Neutrophil (primary cell): ENCODE results near the gene MYBPC2.

Experiments used
- H3K27ac ChIP-seq: fragments of 200-600 bp; sonication (generic); 2 replicates; pipeline ENCODE4 v1.5.1; 2016; ENCODE audit warnings: mild to moderate bottlenecking, moderate library complexity
- H3K27me3 ChIP-seq: fragments of 200-600 bp; sonication (generic); 2 replicates; pipeline ENCODE4 v1.6.0; 2016; ENCODE audit warnings: mild to moderate bottlenecking
- H3K36me3 ChIP-seq: fragments of 200-600 bp; sonication (generic); 2 replicates; pipeline ENCODE4 v1.5.1; 2017
- H3K4me1 ChIP-seq, 2 experiments: fragments of 200-600 bp in 1 of 2; sonication (generic) in 1 of 2; 1 replicate in 1 of 2; 2 replicates in 1 of 2; pipeline versions ENCODE4 v1.5.1 to v1.6.1; 2013 to 2016; ENCODE audit warnings: low read depth in 1 of 2, low read length in 1 of 2, mild to moderate bottlenecking in 1 of 2, moderate library complexity in 1 of 2; ENCODE audit not compliant: control insufficient read depth in 1 of 2, insufficient read depth in 1 of 2
- H3K4me3 ChIP-seq, 2 experiments: fragments of 200-600 bp in 1 of 2; sonication (generic) in 1 of 2; 1 replicate in 1 of 2; 2 replicates in 1 of 2; pipeline ENCODE4 v1.5.1; 2013 to 2016; ENCODE audit warnings: low read depth in 1 of 2, low read length in 1 of 2, mild to moderate bottlenecking in 1 of 2, moderate library complexity in 1 of 2
- H3K9me3 ChIP-seq: fragments of 200-600 bp; sonication (generic); 2 replicates; pipeline ENCODE4 v1.5.1; 2016
- CTCF ChIP-seq: fragments of 200-600 bp; sonication (generic); IDR thresholded peaks from 2 replicates; pipeline ENCODE4 v1.5.1; 2016; ENCODE audit warnings: antibody characterized with exemption

The MYBPC2 gene

DNA sequence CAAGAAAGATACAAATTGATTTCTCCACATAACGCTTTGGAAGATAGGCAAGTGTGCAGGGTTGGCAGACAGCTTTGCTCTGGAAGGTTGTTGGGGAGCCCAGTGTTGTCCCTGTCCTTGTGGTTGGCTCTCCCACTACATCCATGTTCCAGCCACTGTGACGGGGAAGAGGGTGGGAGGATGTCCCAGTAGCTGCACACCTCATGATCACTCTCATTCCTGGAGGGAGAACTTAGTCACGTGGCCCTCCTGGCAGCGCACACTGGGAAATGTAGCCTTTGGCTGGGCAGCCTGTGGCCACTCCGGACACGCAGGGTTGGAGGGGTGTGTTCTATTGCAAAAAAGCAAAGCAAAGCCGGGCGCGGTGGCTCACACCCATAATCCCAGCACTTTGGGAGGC is 38.7 kb upstream of the MYBPC2 start:
- Histone ChIP-seq H3K27ac (no peak overlapping the region), H3K9me3 (no peaks in the 10 kb centered on the region), H3K4me3 (no peak overlapping the region), H3K4me1 (no peaks in the 10 kb centered on the region), H3K36me3 (no peaks in the 10 kb centered on the region), H3K27me3 (no peaks in the 10 kb centered on the region)
- TF ChIP-seq CTCF = no peak

- no peak overlapping the region for H3K27ac ChIP-seq
These were observed 33.9 kb upstream of the MYBPC2 start for GRCh38 chr19:50398675-50399367.

GRCh38 chr19:50399368-50399745 is 33.3 kb upstream of the MYBPC2 start:
- no peaks in the 10 kb centered on the region for H3K9me3 ChIP-seq
- H3K27ac ChIP-seq = no peak overlapping the region
- peaks cover 23% of the 10 kb centered on the region for H3K36me3 ChIP-seq

More at GRCh38 chr19:50398675-50399367, 33.9 kb upstream of the MYBPC2 start:
- Histone ChIP-seq H3K4me3 (no peak overlapping the region), H3K4me1 (no peaks in the 10 kb centered on the region), H3K27me3 (no peaks in the 10 kb centered on the region), H3K36me3 (peaks cover 21% of the 10 kb centered on the region), H3K9me3 (no peaks in the 10 kb centered on the region)
- TF ChIP-seq CTCF = no peak

DNA sequence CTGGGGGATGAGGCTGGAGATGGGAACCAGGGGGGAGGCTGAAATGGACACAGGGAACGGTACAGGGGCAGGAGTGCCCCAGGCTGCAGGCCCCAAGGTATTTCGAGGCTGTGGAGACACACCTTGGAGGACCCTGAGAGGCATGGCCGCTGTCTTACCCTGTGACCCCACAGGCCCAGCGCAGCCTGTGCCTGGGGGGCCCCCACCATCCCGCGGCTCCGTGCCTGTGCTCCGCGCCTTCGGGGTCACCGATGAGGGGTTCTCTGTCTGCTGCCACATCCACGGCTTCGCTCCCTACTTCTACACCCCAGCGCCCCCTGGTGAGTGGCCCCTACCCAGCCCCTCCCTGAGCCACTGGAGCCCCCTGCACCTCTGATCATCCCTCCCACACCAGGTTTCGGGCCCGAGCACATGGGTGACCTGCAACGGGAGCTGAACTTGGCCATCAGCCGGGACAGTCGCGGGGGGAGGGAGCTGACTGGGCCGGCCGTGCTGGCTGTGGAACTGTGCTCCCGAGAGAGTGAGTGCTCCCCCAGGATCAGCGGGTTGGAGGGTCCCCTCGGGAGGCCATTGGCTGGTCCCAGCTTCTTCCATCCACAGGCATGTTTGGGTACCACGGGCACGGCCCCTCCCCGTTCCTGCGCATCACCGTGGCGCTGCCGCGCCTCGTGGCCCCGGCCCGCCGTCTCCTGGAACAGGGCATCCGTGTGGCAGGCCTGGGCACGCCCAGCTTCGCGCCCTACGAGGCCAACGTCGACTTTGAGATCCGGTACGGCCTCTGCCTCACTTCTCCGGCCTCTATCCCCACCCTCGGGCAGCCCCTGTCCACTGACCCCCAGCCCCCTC is 30.9 kb upstream of the MYBPC2 start:
- no peaks in the 10 kb centered on the region for H3K27me3 ChIP-seq
- H3K4me1 ChIP-seq = no peaks in the 10 kb centered on the region
- H3K36me3 ChIP-seq = peaks cover 41% of the 10 kb centered on the region
- H3K27ac ChIP-seq = no peak overlapping the region
- H3K4me3 ChIP-seq = no peak overlapping the region
- no peaks in the 10 kb centered on the region for H3K9me3 ChIP-seq
- TF ChIP-seq CTCF = no peak

More at GRCh38 chr19:50399368-50399745, 33.3 kb upstream of the MYBPC2 start:
- TF ChIP-seq CTCF = no peak
- Histone ChIP-seq H3K4me1 (no peaks in the 10 kb centered on the region), H3K27me3 (no peaks in the 10 kb centered on the region), H3K4me3 (no peak overlapping the region)

GRCh38 chr19:50402544-50403301 is 30.0 kb upstream of the MYBPC2 start:
- Histone ChIP-seq H3K4me3 (no peak overlapping the region), H3K27me3 (no peaks in the 10 kb centered on the region), H3K4me1 (no peaks in the 10 kb centered on the region), H3K36me3 (peaks cover 46% of the 10 kb centered on the region), H3K27ac (no peak overlapping the region), H3K9me3 (no peaks in the 10 kb centered on the region)
- no peak for TF ChIP-seq CTCF
